GM10266 (cell line): ENCODE results near the gene RSKR.

Experiments used
- DNase-seq: peaks from one replicate; pipeline ENCODE4 v3.0.0; 2012; ENCODE audit errors: extremely low spot score
- TF ChIP-seq, protein P1 (sequence below): IDR thresholded peaks from 2 replicates; pipeline ENCODE4 v1.5.1; 2012; ENCODE audit warnings: mild to moderate bottlenecking, low read depth; ENCODE audit not compliant: control insufficient read depth, insufficient read depth; ENCODE audit errors: missing control alignments

RSKR gene

DNA sequence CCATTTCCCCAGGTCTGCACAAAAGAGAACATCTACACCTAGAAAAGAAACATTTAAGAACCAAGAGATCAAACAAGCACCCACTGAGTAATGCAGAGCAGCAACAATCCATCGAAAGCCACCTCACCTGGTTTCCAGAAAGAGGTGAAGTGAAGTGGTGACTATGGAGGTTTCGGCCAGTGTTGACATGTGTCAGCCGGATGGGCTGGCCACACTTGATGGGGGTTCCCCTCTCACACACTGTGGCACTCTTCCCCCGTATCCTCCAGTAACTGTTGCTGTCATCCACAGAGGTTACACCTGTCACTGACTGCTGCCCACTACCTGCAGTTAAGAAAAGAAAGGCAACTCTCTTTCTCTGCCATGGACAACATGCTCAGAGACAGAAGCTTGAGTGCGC, 41.2 kb upstream of the RSKR start:
- TF ChIP-seq, protein P1, sequence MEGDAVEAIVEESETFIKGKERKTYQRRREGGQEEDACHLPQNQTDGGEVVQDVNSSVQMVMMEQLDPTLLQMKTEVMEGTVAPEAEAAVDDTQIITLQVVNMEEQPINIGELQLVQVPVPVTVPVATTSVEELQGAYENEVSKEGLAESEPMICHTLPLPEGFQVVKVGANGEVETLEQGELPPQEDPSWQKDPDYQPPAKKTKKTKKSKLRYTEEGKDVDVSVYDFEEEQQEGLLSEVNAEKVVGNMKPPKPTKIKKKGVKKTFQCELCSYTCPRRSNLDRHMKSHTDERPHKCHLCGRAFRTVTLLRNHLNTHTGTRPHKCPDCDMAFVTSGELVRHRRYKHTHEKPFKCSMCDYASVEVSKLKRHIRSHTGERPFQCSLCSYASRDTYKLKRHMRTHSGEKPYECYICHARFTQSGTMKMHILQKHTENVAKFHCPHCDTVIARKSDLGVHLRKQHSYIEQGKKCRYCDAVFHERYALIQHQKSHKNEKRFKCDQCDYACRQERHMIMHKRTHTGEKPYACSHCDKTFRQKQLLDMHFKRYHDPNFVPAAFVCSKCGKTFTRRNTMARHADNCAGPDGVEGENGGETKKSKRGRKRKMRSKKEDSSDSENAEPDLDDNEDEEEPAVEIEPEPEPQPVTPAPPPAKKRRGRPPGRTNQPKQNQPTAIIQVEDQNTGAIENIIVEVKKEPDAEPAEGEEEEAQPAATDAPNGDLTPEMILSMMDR, result no peak
- no peak for DNase-seq

DNA sequence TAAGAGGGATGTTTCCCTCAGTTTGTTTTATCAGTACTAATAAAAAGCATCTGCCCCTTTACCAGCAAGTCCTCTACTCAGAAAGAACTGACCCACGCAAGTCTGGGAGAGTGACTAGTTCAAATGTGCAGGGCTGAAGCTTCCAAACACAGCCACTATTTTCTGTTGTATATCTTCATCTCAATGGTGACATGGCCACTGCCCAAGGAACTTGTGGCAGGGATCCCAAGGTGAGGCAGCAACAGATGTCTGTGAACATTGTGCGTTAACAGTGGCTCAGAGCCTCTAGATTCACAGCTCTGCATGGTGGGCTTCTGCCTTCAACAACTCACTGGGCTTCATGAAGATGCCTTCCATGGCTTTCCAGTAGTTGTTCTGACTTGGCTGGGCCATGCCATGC, 34.7 kb upstream of the RSKR start:
- TF ChIP-seq, protein P1, result no peak
- DNase-seq, result no peak

DNA sequence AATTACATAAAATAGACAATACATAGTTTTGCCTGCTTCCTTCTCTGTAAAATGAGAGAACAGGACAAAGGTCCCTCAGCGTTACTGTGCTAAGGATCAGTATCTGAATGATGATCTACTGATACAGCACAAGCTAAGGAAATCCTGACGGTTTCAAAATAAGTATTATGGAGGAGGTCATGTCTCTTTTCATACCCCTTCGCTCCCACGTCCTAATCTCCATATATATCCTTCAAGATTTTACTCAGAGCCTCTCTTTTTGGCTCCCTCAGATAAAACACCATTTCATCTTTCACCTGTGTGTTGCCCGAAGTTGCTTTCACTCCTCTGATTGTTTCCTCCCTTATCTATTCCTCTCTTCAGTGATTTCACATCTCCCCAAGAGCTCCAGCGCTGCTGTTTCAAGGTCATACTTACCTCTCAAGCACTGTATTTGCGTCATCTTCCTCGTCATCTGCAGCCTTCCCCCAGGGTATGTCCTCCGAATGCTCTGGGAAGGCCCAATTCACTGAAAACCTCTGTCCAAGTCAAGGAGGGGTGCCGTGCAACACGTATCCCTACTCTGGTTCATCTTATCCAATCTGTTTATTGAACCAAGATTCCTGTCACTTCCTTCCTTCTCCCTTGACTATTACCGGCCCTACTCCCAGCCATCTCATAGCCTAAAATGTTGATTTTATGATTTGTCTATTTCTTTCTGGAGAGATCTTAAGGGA, 32.2 kb upstream of the RSKR start:
- TF ChIP-seq, protein P1, result no peak
- no peak for DNase-seq

DNA sequence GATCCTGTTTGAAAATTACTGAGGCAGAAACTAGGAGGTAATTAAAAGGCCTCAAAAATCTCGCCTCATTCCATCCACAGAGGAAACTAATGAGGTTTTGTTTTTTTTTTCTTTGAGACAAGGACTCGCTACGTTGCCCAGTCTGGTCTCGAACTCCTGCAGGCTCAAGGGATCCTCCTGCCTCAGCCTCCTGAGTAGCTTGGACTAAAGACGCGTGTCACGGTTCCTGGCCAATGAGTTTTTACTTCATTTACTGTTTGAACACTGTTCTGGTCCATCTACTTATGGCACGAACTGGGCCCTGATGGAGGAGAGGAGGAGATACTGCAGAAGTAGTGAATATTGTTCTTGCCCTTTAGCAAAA, 31.6 kb upstream of the RSKR start:
- TF ChIP-seq, protein P1, result no peak
- DNase-seq, result no peak

DNA sequence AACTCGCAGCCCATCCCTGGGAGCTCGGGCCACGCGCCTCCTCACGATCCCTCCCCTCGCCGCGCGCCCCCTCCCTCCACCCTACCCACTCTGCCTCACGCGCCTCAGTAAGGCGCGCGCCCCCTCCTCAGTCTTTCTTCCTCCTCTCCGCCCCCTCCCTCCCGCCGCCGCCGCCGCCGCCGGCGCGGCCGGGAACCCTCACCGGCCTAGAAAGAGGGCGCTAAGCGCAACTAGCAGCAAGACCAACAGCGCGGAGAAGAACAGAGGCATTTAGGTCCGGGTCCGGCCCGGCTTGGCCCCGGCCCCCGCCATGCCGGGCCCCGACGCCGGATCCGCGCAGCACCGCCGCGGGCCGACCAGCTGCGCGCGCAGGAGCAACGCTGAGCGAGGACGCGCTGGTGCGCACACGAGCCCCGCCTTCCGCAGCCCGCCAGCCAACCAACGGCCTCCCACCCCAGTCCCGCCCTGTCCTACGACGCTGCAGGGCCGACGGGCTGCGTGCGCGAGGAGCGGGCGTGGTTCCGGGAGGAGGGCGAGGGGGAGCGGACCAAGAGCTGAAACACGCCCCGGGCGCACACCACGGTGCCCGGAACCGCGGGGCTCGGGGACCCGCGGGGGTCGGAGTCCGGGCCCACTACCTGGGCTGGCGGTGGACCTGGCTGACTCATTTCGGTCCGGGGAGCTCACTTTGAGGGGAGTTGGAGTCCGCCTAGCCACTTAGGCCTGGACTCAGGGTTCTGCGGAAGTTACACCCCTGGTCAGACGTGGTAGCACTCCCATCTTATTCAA, 31.0 kb upstream of the RSKR start, which contains the start of gene BLTP2:
BLTP2 (minus strand) TSS at position 372 of the 789 bp plus-strand sequence; CDS start at position 270, 102 bp downstream.
- DNase-seq, result peak; percentile 99
- TF ChIP-seq, protein P1, result no peak

DNA sequence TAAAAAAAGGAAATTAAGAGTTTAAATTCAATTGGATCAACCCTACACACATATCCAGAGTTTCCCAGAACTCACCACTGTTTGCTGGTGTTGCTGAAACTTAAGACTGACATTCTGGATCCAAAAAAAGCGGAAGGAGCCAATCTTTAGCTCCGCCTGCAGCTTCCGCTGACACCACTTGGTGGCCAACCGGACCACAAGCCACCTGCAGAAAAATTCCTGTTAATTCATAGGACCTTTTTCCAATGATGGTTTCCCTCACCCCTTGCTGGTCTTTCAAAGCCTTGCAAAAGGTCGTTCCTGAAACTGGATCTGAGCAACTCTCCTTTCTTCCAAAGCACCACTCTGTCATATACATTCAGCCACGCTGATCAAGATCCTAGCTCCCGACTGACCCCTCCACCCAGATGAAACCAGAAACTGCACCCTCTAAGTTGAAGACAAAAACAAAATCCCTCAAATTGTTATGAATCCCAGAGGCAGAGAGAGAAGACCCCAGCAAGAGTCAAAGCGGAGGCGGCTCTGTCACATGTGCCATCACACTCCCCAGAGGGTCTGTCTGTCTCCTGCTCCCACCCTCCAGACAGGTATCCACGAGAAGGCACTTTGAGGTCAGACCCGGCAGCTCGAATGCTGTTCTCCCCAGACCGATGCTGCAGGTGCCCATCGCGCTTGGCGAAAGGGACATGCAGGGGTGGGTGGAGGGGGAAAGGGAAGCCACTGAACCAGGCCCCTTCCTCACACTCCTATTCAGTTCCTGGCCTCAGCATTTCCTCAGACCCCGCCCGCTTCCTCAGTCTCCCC, 30.2 kb upstream of the RSKR start:
- TF ChIP-seq, protein P1, result no peak
- peak; percentile 63 for DNase-seq
